Measurements from ENCODE around the gene SMIM32.

GRCh38 chr5:136211282-136212040 lies 18.5 kb upstream of the SMIM32 start:
- TF ChIP-seq POLR2AphosphoS5 (IDR thresholded peaks at IDR 0.05; ENCODE audit: low read depth) (no peak), EZH2phosphoT487 (IDR thresholded peaks at IDR 0.05; ENCODE audit: unreplicated experiment) (no peak), EZH2 (IDR thresholded peaks at IDR 0.05; ENCODE audit: low read depth, unreplicated experiment) (no peak), JUNB (IDR thresholded peaks at IDR 0.05; ENCODE audit: unreplicated experiment) (no peak), REST (IDR thresholded peaks at IDR 0.05; ENCODE audit: unreplicated experiment) (no peak)
- TF ChIP-seq, protein P1, sequence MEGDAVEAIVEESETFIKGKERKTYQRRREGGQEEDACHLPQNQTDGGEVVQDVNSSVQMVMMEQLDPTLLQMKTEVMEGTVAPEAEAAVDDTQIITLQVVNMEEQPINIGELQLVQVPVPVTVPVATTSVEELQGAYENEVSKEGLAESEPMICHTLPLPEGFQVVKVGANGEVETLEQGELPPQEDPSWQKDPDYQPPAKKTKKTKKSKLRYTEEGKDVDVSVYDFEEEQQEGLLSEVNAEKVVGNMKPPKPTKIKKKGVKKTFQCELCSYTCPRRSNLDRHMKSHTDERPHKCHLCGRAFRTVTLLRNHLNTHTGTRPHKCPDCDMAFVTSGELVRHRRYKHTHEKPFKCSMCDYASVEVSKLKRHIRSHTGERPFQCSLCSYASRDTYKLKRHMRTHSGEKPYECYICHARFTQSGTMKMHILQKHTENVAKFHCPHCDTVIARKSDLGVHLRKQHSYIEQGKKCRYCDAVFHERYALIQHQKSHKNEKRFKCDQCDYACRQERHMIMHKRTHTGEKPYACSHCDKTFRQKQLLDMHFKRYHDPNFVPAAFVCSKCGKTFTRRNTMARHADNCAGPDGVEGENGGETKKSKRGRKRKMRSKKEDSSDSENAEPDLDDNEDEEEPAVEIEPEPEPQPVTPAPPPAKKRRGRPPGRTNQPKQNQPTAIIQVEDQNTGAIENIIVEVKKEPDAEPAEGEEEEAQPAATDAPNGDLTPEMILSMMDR (conservative IDR thresholded peaks at IDR 0.05; ENCODE audit: low read depth in 2 of 2): no peak

Data from GM23338 (cell line).